Measurements from ENCODE around the gene OR2T27.
"Not testable (repeated sequence)": the region's sequence is repeated elsewhere in the genome, so short reads cannot be mapped to it uniquely, and the experiment has no call there.

OR2T27 gene

GRCh38 chr1:248640906-248641305 is 14.4 kb downstream of the OR2T27 start:
- DNase-seq (ENCODE audit: low spot score), result not testable (repeated sequence)

- not testable (repeated sequence) for DNase-seq (ENCODE audit: low spot score)
Observed at GRCh38 chr1:248639652-248640051, 15.7 kb downstream of the OR2T27 start.

DNA sequence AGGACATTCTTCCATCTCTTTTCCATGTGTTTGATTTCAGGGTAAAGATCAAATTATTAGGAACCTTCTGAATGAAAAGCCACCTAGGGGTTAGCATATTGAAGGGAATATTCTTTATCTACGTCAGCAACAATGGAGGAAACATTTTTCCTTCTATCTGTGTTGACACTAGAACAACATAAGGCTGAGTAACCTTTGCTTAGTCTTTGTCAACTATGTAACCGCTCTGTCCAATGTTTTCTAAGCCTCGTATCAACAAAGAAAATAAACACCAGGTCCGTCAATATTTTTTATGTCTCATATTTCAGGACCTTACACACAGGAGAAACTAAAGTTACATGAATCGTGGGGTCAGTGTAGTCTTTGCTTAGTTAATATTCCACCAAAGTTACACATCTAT is 18.7 kb downstream of the OR2T27 start:
- not testable (repeated sequence) for DNase-seq (ENCODE audit: low spot score)

DNA sequence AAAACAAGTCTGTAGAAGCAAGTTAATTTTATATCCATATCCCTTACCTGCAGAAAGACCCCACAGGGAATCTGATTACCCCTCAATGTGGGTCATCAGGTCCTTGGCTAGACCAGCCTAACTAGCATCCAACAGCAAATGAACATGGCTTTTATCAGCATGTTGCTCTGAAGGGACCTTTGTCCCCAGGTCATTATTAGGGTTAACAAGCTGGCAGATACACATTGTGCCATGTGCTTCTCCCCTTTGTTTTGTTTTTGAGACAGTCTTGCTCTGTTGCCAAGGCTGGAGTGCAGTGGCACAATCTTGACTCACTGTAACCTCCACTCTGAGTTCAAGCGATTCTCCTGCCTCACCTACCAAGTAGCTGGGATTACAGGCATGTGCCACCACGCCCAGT is 20.3 kb downstream of the OR2T27 start, which contains the start of gene OR2T11:
OR2T11 (minus strand) TSS at position 101 of the 400 bp plus-strand sequence. CDS start 7,963 bp downstream, outside the sequence.
- not testable (repeated sequence) for DNase-seq (ENCODE audit: low spot score)

GRCh38 chr1:248631354-248632008 is 23.8 kb downstream of the OR2T27 start:
- no peak for DNase-seq (ENCODE audit: low spot score)

GRCh38 chr1:248630551-248630950 is 24.8 kb downstream of the OR2T27 start:
- DNase-seq (ENCODE audit: low spot score), result no peak

DNA sequence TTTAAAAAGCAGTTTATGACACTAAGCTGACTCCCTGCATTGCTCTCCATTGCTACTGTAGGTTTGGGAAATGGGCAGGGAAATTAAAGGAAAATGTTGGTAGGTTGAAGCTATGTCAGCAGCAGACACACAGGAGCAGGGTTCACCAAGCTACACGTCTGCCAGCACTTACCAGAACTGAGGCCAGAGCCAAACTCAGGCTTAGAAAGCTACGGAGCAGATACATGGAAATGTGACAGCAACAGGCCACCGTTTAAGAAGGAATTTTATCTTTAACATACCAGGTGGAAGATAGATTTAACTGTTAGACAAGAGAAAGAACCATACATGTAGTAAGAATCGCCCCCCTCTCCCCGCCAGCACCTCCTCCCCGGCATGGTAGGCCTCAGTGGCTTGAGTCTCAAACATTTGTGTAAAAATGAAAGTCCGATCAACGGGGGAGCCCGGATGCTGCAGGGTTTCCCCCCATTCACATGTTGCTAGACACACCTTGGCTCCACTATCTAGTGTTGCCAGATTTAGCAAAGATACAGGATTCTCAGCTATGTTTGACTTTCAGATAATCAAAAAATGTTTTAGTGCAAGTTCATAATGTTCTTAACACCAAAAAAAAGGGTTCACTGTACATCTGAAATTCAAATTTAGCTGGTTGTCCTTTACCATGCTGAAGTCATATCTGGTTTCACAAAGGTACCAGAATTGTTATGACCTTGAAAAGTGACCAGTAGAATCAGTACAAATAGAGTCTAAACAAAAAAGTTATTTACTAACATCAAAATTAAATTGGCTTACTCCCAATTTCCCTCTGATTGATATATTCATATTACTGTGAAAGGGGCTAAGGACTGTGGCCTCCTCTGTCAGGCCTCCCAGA is 27.1 kb downstream of the OR2T27 start:
- DNase-seq (ENCODE audit: low spot score), result no peak

DNA sequence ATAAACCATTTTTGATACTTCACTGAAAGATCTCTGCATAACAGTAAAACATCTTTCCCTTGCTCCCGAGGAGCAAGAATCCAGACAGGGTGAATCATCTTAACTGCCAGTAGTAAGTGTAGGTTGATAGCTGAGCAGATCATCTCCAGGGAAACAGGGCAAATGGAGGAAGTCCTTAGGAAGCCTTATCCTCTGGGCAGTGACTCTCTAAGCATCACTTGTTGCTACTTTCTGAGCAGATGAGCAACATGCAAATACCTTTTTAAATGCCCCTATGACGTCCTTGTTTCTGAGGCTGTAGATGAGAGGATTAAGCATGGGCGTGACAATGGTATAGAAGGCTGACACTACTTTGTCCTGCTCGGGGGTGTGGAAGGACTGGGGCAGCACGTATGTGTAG is 29.4 kb downstream of the OR2T27 start:
- no peak for DNase-seq (ENCODE audit: low spot score)

DNA sequence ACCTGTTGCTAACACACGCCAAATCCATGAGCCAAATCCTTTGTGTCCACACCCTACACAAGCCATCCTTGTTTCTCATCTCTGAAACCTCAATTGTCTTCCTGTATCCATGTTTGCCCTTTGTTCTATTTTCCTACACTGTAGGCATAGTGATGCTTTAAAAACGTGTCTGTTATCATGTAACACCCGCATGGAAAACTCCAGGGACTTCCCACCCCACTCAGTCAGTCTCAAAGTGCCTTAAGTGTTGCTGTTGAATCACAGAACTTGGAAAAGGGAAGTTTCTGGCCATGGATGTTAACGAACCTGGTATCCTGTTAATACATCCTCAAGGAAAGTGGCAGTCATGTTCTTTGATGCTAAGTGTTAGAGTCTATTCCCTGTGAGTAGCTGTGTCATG is 30.2 kb downstream of the OR2T27 start:
- no peak for DNase-seq (ENCODE audit: low spot score)

DNA sequence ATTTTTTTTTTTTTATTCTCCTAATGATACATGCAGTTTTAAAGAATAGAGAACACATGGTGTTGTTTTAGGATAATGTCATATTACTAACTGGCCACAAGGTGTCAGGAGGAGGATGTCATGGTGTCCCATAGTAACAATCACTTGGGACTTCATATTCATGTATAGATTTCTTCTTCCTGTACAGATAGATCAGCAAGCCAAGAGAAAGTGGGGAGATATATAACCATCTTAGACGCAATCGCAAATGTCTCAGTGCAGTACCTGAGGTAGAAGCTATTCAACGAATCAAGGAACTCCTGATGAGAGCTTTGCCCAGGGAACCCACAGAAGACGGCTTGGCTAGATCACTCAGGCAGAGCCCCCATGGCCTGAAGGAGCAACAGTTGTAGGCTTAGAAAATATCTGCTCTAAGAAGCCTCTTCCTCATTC is 32.7 kb downstream of the OR2T27 start:
- DNase-seq (ENCODE audit: low spot score), result peak; percentile 36

DNA sequence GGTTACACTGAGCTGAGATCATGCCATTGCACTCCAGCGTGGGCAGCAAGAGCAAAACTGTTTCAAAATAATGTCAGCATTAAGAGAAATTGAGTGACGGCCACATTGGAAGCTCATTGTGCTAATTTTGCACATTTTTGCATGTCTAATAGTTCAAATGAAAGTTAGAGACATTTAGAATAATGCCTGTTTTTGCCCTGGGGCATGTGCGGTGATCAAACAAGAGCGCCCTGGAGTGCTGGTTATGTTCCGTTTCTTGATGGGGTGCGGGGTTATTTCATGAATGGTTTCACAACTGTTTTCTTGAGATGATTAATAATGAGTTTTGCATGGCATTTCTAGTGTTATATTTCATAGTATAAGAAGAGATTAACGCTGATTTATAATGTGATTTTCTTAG is 33.6 kb downstream of the OR2T27 start:
- no peak for DNase-seq (ENCODE audit: low spot score)

DNA sequence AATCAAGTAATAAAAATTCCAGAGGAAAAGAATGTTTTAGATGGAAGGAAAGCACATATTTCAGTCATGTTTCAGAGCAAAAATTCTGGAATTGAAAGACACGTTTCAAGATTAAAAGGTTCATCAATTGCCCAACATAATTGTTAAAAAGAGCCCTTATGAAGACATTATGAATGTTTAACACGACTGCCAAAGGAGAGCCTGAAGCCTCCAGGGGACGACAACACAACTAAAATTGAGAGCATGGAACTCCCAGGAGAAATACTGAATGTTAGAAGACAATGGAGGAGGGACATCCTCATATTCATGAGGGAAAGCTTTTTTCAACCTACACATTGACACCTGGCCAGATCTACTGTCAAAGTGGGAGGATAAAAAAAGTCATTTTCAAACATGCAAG is 36.5 kb downstream of the OR2T27 start:
- DNase-seq (ENCODE audit: low spot score), result peak; percentile 21

- DNase-seq (ENCODE audit: low spot score), result no peak
Observed at GRCh38 chr1:248618119-248618518, 37.2 kb downstream of the OR2T27 start.

GRCh38 chr1:248613742-248614141 is 41.6 kb downstream of the OR2T27 start:
- DNase-seq (ENCODE audit: low spot score), result no peak

GRCh38 chr1:248611883-248612414 is 43.4 kb downstream of the OR2T27 start:
- DNase-seq (ENCODE audit: low spot score), result no peak

DNA sequence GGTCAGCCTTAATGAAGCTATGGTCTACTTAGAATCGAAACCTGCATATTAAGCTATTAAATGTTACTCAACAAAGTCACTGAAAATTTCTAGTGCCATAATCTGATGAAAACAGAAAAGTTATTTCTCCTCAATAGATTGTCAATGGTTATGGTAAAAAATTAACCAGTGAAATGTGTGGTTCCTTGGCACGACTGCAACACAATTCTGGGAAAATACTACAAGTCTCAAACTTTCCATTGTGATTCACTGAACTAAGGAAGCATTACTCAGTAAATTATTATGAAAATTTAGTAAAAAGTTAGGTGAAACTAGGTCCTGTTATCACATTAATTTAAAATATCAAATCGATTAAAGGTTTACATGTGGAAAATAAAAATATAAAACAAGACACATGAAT is 45.0 kb downstream of the OR2T27 start:
- no peak for DNase-seq (ENCODE audit: low spot score)
